Upper lobe of left lung (tissue), 4 donors: ENCODE data around the gene WDR31.

Experiments
- POLR2A ChIP-seq, 4 donors: fragments of 450-650 bp; IDR thresholded peaks; one replicate each; pipeline ENCODE4 v1.5.1; 2016 to 2017; ENCODE audit warnings: antibody characterized with exemption in 4 of 4, mild to moderate bottlenecking in 2 of 4
- POLR2AphosphoS5 ChIP-seq, 2 donors: sonication (generic); formaldehyde crosslinking; IDR thresholded peaks; one replicate each; pipeline ENCODE4 v1.5.1; 2017; ENCODE audit warnings: antibody characterized with exemption in 2 of 2
- TF ChIP-seq, protein P1 (sequence below), 6 experiments: fragments of 450-650 bp in 4 of 6; fragments of 200-600 bp in 2 of 6; sonication (generic) in 2 of 6; IDR thresholded peaks; one replicate each; pipeline ENCODE4 v1.5.1; 2016 to 2019; ENCODE audit warnings: antibody characterized with exemption in 6 of 6

GRCh38 chr9:113307396-113307975, 32.6 kb downstream of the WDR31 start:
- TF ChIP-seq, protein P1, sequence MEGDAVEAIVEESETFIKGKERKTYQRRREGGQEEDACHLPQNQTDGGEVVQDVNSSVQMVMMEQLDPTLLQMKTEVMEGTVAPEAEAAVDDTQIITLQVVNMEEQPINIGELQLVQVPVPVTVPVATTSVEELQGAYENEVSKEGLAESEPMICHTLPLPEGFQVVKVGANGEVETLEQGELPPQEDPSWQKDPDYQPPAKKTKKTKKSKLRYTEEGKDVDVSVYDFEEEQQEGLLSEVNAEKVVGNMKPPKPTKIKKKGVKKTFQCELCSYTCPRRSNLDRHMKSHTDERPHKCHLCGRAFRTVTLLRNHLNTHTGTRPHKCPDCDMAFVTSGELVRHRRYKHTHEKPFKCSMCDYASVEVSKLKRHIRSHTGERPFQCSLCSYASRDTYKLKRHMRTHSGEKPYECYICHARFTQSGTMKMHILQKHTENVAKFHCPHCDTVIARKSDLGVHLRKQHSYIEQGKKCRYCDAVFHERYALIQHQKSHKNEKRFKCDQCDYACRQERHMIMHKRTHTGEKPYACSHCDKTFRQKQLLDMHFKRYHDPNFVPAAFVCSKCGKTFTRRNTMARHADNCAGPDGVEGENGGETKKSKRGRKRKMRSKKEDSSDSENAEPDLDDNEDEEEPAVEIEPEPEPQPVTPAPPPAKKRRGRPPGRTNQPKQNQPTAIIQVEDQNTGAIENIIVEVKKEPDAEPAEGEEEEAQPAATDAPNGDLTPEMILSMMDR (IDR thresholded peaks at IDR 0.05), result no peak
- TF ChIP-seq POLR2A (IDR thresholded peaks at IDR 0.05) (no peak), POLR2AphosphoS5 (IDR thresholded peaks at IDR 0.05) (no peak)
